ENCODE results near the gene FIS1.
"Not testable (repeated sequence)": the region's sequence is repeated elsewhere in the genome, so short reads cannot be mapped to it uniquely, and the experiment has no call there.

FIS1 gene

GRCh38 chr7:101202603-101202918, 42.3 kb downstream of the FIS1 start:
- no peak for TF ChIP-seq JUND (IDR thresholded peaks at IDR 0.05; ENCODE audit: low read depth)
- in situ Hi-C loops (cut with HindIII; ENCODE audit: low pct_unique_long_range_greater_than_20kb, low sequenced_read_pairs): no loop called here
- DNase-seq (ENCODE audit: low read depth in 1 of 2, low spot score in 1 of 2): no peak

GRCh38 chr7:101201695-101202602, 42.9 kb downstream of the FIS1 start:
- in situ Hi-C loops (cut with HindIII; ENCODE audit: low pct_unique_long_range_greater_than_20kb, low sequenced_read_pairs): no loop called here
- no peak for DNase-seq (ENCODE audit: low read depth in 1 of 2, low spot score in 1 of 2)
- no peak for TF ChIP-seq JUND (IDR thresholded peaks at IDR 0.05; ENCODE audit: low read depth)

DNA sequence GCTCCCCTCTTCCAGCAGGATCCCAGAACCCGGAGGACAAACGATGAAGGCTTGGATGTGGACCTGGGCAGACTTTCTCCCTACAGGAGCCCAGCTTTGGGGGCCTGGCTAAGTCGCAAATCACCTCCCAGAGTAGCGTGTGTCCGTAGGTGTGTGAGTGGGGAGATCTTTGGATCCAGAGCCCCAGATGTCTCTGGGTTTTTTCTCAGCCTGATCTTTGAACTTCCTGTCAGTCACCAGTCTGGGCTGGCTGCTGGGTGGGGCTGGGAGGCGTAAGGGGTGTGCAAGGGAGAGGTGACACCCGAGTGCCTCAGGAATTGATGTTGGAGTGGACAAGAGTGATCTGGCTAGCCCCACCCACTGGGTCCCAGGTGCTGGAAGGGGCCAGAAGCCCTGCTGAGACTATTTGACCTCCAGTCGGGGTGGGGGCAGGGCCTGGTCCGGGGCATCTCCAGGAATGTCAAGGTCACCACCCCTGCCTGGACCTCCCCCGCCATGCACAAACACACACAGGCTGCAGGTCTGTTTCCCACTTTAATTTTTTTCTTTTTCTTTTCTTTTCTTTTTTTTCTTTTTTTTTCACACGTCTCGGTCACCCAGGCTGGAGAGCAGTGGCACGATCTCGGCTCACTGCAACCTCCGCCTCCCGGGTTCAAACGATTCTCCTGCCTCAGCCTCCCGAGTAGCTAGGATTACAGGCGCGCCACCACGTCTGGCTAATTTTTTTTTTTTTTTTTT, 43.9 kb downstream of the FIS1 start, which contains the start of gene MOGAT3:
Gene MOGAT3 (minus strand): TSS at position 175 of the 738 bp plus-strand sequence. CDS start 182 bp downstream, outside the sequence.
- in situ Hi-C loops (cut with HindIII; ENCODE audit: low pct_unique_long_range_greater_than_20kb, low sequenced_read_pairs): no loop called here
- no peak for DNase-seq (ENCODE audit: low read depth in 1 of 2, low spot score in 1 of 2)
- TF ChIP-seq JUND (IDR thresholded peaks at IDR 0.05; ENCODE audit: low read depth): no peak

DNA sequence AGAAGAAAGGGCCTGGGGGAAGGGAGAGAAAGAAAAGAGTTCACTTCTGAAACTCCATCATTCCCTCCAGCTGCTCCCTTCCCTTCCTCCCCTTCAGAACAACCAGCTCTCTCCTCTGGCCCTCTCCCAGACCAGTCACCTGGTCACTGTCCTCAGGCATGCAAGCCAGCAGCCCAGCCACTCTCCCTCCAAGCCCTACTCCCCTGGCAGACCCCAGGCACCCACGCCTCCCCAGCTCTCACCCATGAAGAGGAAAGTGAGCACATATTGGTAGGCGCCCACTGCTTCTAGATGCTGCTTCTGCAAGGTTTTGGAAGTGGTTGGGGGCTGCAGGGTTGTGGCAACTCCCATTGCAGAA, 44.4 kb downstream of the FIS1 start:
- no peak for TF ChIP-seq JUND (IDR thresholded peaks at IDR 0.05; ENCODE audit: low read depth)
- no peak for DNase-seq (ENCODE audit: low read depth in 1 of 2, low spot score in 1 of 2)
- in situ Hi-C loops (cut with HindIII; ENCODE audit: low pct_unique_long_range_greater_than_20kb, low sequenced_read_pairs): no loop called here

- in situ Hi-C loops (cut with HindIII; ENCODE audit: low pct_unique_long_range_greater_than_20kb, low sequenced_read_pairs); DNase-seq (ENCODE audit: low read depth in 1 of 2, low spot score in 1 of 2): not testable (repeated sequence)
These were observed 45.4 kb downstream of the FIS1 start for GRCh38 chr7:101199522-101199921.

- TF ChIP-seq JUND (IDR thresholded peaks at IDR 0.05; ENCODE audit: low read depth): no peak
- no peak for DNase-seq (ENCODE audit: low read depth in 1 of 2, low spot score in 1 of 2)
- in situ Hi-C loops (cut with HindIII; ENCODE audit: low pct_unique_long_range_greater_than_20kb, low sequenced_read_pairs): no loop called here
These were observed 46.4 kb downstream of the FIS1 start for GRCh38 chr7:101198476-101198875.

DNA sequence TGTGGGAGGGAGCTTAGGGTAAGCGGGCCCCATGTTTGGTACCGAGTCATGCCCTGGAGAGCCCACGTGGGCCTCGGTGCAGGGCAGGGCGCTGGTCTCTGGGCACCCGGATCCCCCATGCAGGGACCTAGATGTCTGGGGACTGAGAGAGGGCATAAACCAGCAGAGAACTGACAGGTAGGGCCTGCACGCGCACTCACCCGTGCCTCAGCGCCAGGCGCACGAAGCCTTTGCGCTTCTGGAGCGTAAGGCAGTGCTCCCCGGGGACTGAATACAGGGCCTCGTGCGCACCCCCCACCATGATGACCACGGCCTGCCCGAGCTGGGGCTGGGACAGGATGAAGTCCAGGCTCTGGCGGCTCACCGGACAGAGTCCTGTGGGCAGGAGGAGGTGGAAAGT, 46.9 kb downstream of the FIS1 start:
- no peak for DNase-seq (ENCODE audit: low read depth in 1 of 2, low spot score in 1 of 2)
- no peak for TF ChIP-seq JUND (IDR thresholded peaks at IDR 0.05; ENCODE audit: low read depth)
- in situ Hi-C loops (cut with HindIII; ENCODE audit: low pct_unique_long_range_greater_than_20kb, low sequenced_read_pairs): no loop called here

DNA sequence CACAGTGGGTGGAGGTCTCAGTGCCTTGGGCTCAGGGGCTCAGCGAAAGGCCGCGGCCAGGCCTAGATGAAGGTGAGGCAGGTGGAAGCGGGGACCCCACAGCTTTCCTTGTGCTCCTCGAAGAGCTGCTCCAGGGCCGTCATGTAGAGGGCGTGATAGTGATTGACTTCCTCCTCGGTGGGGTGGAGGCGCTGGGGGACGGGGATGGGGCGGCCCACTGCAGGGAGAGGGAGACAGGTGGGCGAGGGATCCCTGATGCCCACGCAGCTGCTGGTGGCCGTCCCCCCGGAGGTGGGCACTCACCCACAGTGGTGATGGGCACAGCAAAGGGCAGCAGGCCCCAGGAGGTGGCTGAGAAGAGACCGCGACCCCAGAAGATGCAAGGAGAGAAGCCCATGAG, 49.0 kb downstream of the FIS1 start:
- TF ChIP-seq JUND (IDR thresholded peaks at IDR 0.05; ENCODE audit: low read depth): no peak
- no peak for DNase-seq (ENCODE audit: low read depth in 1 of 2, low spot score in 1 of 2)
- in situ Hi-C loops (cut with HindIII; ENCODE audit: low pct_unique_long_range_greater_than_20kb, low sequenced_read_pairs): no loop called here

Data from T47D (cell line).